Measurements from ENCODE around the gene TMEM198.
A peak's percentile ranks its signal among the peaks of the same experiment; 100 is the strongest.

The TMEM198 gene

GRCh38 chr2:219563271-219563928, 19.6 kb downstream of the TMEM198 start:
- DNase-seq, result no peak

- no peak for DNase-seq
These were observed 21.6 kb downstream of the TMEM198 start for GRCh38 chr2:219565130-219566080.

GRCh38 chr2:219566640-219567039, 22.8 kb downstream of the TMEM198 start:
- DNase-seq, result no peak

- DNase-seq, result no peak
These were observed 23.3 kb downstream of the TMEM198 start for GRCh38 chr2:219567131-219567530.

- DNase-seq, result no peak
These were observed 24.0 kb downstream of the TMEM198 start for GRCh38 chr2:219567791-219568361.

- no peak for DNase-seq
These were observed 25.2 kb downstream of the TMEM198 start for GRCh38 chr2:219569041-219569440.

- DNase-seq, result no peak
These were observed 25.8 kb downstream of the TMEM198 start for GRCh38 chr2:219569635-219570034.

- peak in 1 of 2 experiments; percentile 43 for DNase-seq
These were observed 26.5 kb downstream of the TMEM198 start for GRCh38 chr2:219570194-219570923.

GRCh38 chr2:219570924-219571310, 27.1 kb downstream of the TMEM198 start:
- no peak for DNase-seq

- peak; percentile 91 to 97 for DNase-seq
These were observed 27.7 kb downstream of the TMEM198 start, which contains the start of gene OBSL1 for GRCh38 chr2:219571311-219572236. TSS of gene OBSL1 (minus strand) at chr2:219571539. CDS start at chr2:219571232, 307 bp downstream.

GRCh38 chr2:219572237-219573001, 28.6 kb downstream of the TMEM198 start, which contains the start of gene INHA:
TSS of gene INHA (plus strand) at chr2:219572310. CDS start at chr2:219572375, 65 bp downstream.
- no peak for DNase-seq

- DNase-seq, result no peak
These were observed 29.3 kb downstream of the TMEM198 start for GRCh38 chr2:219573166-219573565.

- DNase-seq, result peak; percentile 25 to 68
These were observed 30.9 kb downstream of the TMEM198 start for GRCh38 chr2:219574484-219575311.

- DNase-seq, result no peak
These were observed 32.0 kb downstream of the TMEM198 start for GRCh38 chr2:219575566-219576504.

GRCh38 chr2:219576505-219577388, 32.9 kb downstream of the TMEM198 start:
- peak; percentile 79 to 83 for DNase-seq

GRCh38 chr2:219578811-219579613, 35.2 kb downstream of the TMEM198 start:
- DNase-seq, result no peak

GRCh38 chr2:219581346-219581745, 37.5 kb downstream of the TMEM198 start:
- no peak for DNase-seq
